NB4 (cell line): ENCODE results near the gene DLG2.

Experiments
- DNase-seq: peaks from one replicate; pipeline ENCODE4 v3.0.0; 2010; ENCODE audit warnings: low read depth
- H3K4me3 ChIP-seq: one replicate; pipeline ENCODE4 v1.5.1; 2011; ENCODE audit warnings: mild to moderate bottlenecking, low read depth, low read length, moderate library complexity
- CTCF ChIP-seq: IDR thresholded peaks from one replicate; pipeline ENCODE4 v1.5.1; 2012; ENCODE audit warnings: low read depth, low read length
- MAX ChIP-seq: IDR thresholded peaks from 2 replicates; pipeline ENCODE4 v1.6.1; 2011; ENCODE audit warnings: low read depth, low read length
- MYC ChIP-seq: IDR thresholded peaks from 2 replicates; pipeline ENCODE4 v1.6.1; 2011; ENCODE audit warnings: low read depth, low read length
- POLR2A ChIP-seq: IDR thresholded peaks from 2 replicates; pipeline ENCODE4 v1.6.1; 2011; ENCODE audit warnings: mild to moderate bottlenecking; ENCODE audit not compliant: insufficient read length; ENCODE audit errors: extremely low read depth

The DLG2 gene

DNA sequence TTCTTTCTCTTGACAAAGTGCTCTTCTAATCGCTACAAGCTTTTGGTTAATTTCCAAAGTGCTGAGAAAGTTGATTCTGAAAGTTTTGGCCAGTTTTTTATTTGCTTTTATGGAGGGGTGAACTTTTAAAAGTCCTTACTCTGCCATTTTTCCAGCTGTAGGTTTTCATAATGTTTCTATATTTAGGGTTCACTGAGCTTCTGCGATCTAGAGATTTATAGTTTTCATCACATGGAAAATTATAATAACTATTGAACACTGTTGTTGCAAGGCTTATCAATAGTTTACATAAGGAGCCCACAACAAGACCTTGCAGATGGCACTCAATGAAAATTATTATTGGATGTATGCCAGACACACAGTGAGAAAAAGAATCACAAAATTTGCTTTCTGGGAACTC lies 55.1 kb downstream of the DLG2 start:
- TF ChIP-seq CTCF, result no peak
- no peak for TF ChIP-seq MYC
- no peak for TF ChIP-seq MAX
- TF ChIP-seq POLR2A, result no peak
- H3K4me3 ChIP-seq, result no peak overlapping the region
- no peak for DNase-seq

- no peak for DNase-seq
- TF ChIP-seq POLR2A (no peak), CTCF (no peak), MAX (no peak), MYC (no peak)
These were observed 57.6 kb downstream of the DLG2 start for GRCh38 chr11:85569525-85569924.

DNA sequence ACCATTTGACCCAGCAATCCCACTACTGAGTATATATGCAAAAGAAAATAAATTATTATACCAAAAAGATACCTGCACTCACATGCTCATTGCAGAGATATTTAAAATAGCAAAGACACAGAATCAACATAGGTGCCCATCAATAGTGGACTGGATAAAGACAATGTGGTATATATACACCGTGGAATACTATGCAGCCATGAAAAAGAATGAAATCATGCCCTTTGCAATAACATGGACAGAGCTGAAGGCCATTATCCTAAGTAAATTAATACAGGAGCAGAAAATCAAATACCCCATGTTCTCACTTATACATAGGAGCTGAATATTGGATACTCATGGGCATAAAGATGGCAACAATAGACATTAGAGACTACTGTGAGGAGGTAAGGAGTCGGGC lies 68.7 kb downstream of the DLG2 start:
- TF ChIP-seq CTCF, result no peak
- TF ChIP-seq MYC, result no peak
- no peak for TF ChIP-seq POLR2A
- H3K4me3 ChIP-seq, result no peak overlapping the region
- no peak for DNase-seq

More at GRCh38 chr11:85569525-85569924, 57.6 kb downstream of the DLG2 start:
- no peak overlapping the region for H3K4me3 ChIP-seq

GRCh38 chr11:85551881-85552280 lies 75.3 kb downstream of the DLG2 start:
- TF ChIP-seq MAX (no peak), CTCF (no peak), MYC (no peak), POLR2A (no peak)
- no peak overlapping the region for H3K4me3 ChIP-seq
- no peak for DNase-seq

DNA sequence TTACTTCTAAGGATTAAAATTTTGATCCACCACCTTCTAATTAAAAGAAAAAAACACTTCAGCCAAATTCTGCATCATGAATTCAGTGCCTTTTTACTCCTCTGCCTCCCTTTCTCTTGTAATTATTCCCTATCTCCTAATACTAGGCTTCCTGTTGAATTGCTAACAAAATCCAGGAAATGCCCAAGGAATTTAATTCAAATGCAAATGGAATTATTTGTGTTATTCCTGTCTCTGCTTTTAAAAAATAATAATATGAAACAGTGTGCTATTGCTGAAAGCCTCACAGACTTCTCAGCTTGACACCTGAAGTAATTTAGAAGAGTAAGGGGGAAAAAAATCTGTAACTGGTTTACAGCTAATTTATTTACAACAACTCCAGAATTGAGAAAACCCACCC lies 85.5 kb downstream of the DLG2 start:
- TF ChIP-seq CTCF (no peak), POLR2A (no peak), MAX (no peak), MYC (no peak)
- no peak overlapping the region for H3K4me3 ChIP-seq
- DNase-seq, result no peak

DNA sequence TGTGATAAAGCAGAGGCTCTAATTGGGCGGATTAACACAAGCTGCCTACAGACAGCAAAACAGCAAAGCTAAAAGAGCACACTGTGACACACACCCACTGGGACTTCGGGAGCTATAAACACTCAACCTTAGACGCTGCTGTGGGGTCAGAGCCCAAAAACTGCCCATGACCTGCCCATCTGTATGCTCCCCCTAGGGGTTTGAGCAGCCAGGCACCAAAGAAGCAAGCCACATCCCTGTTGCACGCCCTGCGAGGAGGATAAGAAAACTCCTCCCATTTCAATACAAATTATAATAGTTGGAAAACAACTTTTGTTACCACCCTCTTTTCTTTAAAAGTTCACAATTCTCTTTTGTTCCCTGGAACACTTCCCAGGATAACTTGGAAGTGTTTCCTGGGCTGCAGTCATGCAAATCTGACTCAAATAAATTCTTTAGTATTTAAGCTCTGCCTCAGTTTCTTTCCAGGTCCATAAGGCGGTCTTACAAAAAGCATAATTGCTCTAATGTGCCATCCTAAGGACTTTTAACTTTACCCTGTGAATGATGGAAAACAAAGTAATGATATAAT lies 86.4 kb downstream of the DLG2 start:
- no peak for DNase-seq
- no peak overlapping the region for H3K4me3 ChIP-seq
- TF ChIP-seq CTCF (no peak), MAX (no peak), MYC (no peak), POLR2A (no peak)
